ENCODE measurements around the gene CSF3.

GRCh38 chr17:39972271-39972670 is 43.0 kb upstream of the CSF3 start:
- TF ChIP-seq CTCF (IDR thresholded peaks at IDR 0.05; ENCODE audit: low read length) (no peak), EZH2 (IDR thresholded peaks at IDR 0.05; ENCODE audit: borderline replicate concordance, low read length) (no peak)

All from OCI-LY1 (cell line).